H54 (cell line): ENCODE results near the gene IGSF21.

ENCODE experiments used
- DNase-seq: peaks from one replicate; pipeline ENCODE4 v3.0.0; 2011; ENCODE audit warnings: low spot score, mixed read lengths; ENCODE audit not compliant: insufficient read length
- FAIRE-seq: peaks from 3 replicates; lab custom pipeline; 2011; peaks lifted over from hg19 to GRCh38; lab: Jason Lieb, UNC
- POLR2A ChIP-seq: IDR thresholded peaks from 2 replicates; pipeline ENCODE4 v1.6.1; 2011; ENCODE audit warnings: low read depth, mild to moderate bottlenecking, low read length

Gene IGSF21

GRCh38 chr1:18201997-18202719 lies 94.6 kb downstream of the IGSF21 start:
- no peak for TF ChIP-seq POLR2A
- DNase-seq = no peak
- no peak for FAIRE-seq

GRCh38 chr1:18203645-18204044 lies 96.0 kb downstream of the IGSF21 start:
- TF ChIP-seq POLR2A = no peak
- DNase-seq = no peak
- no peak for FAIRE-seq

- DNase-seq (no peak), FAIRE-seq (no peak)
- no peak for TF ChIP-seq POLR2A
Observed at GRCh38 chr1:18204575-18204974, 97.0 kb downstream of the IGSF21 start.

- no peak for TF ChIP-seq POLR2A
- FAIRE-seq = no peak
- no peak for DNase-seq
Observed at GRCh38 chr1:18205319-18205718, 97.7 kb downstream of the IGSF21 start.

GRCh38 chr1:18211764-18212163 lies 104.2 kb downstream of the IGSF21 start:
- TF ChIP-seq POLR2A = no peak
- no peak for FAIRE-seq
- no peak for DNase-seq

GRCh38 chr1:18217398-18218043 lies 109.9 kb downstream of the IGSF21 start:
- FAIRE-seq (no peak), DNase-seq (peak; percentile 30)
- no peak for TF ChIP-seq POLR2A

GRCh38 chr1:18229625-18230024 lies 122.0 kb downstream of the IGSF21 start:
- no peak for DNase-seq
- TF ChIP-seq POLR2A = no peak
- no peak for FAIRE-seq

GRCh38 chr1:18230321-18230720 lies 122.7 kb downstream of the IGSF21 start:
- no peak for FAIRE-seq
- no peak for TF ChIP-seq POLR2A
- no peak for DNase-seq

GRCh38 chr1:18230840-18231239 lies 123.2 kb downstream of the IGSF21 start:
- no peak for TF ChIP-seq POLR2A
- DNase-seq = no peak
- no peak for FAIRE-seq

GRCh38 chr1:18232052-18232451 lies 124.5 kb downstream of the IGSF21 start:
- TF ChIP-seq POLR2A = no peak
- FAIRE-seq (no peak), DNase-seq (no peak)

GRCh38 chr1:18233176-18233864 lies 125.7 kb downstream of the IGSF21 start:
- no peak for FAIRE-seq
- TF ChIP-seq POLR2A = no peak
- DNase-seq = no peak

GRCh38 chr1:18234790-18235242 lies 127.2 kb downstream of the IGSF21 start:
- peak; percentile 61 for DNase-seq
- TF ChIP-seq POLR2A = no peak
- FAIRE-seq = no peak

GRCh38 chr1:18237371-18237770 lies 129.8 kb downstream of the IGSF21 start:
- DNase-seq = no peak
- no peak for TF ChIP-seq POLR2A
- no peak for FAIRE-seq

- FAIRE-seq = no peak
- DNase-seq = no peak
- TF ChIP-seq POLR2A = no peak
Observed at GRCh38 chr1:18238190-18238589, 130.6 kb downstream of the IGSF21 start.

- TF ChIP-seq POLR2A = no peak
- FAIRE-seq (no peak), DNase-seq (no peak)
Observed at GRCh38 chr1:18239671-18240070, 132.1 kb downstream of the IGSF21 start.
